Karpas-422 (cell line): Measurements from ENCODE around the gene TTBK1. TPM values are rescaled to one million over a fixed set of nuclear protein-coding genes. Genes with fewer than 3 reads are reported as not detected.

Experiments used
- DNase-seq: peaks from one replicate; pipeline ENCODE4 v3.0.0-alpha.2; 2015
- H2AFZ ChIP-seq: fragments of 200-600 bp; sonication (generic); 2 replicates; pipeline ENCODE4 v1.6.1; 2014; ENCODE audit warnings: antibody characterized with exemption, low read length, mixed read lengths
- H3K27ac ChIP-seq: fragments of 200-600 bp; sonication (generic); 2 replicates; pipeline ENCODE4 v1.5.1; 2014; ENCODE audit warnings: mild to moderate bottlenecking, low read length, moderate library complexity
- H3K27me3 ChIP-seq: fragments of 200-600 bp; sonication (generic); 2 replicates; pipeline ENCODE4 v1.6.1; 2014; ENCODE audit warnings: low read length, mixed read lengths
- H3K36me3 ChIP-seq: fragments of 200-600 bp; sonication (generic); 2 replicates; pipeline ENCODE4 v1.6.1; 2014; ENCODE audit warnings: low read length, mixed read lengths; ENCODE audit not compliant: insufficient read depth
- H3K4me1 ChIP-seq: fragments of 200-600 bp; sonication (generic); 2 replicates; pipeline ENCODE4 v1.6.1; 2014; ENCODE audit warnings: mild to moderate bottlenecking, low read length, mixed read lengths
- H3K4me2 ChIP-seq: fragments of 200-600 bp; sonication (generic); 2 replicates; pipeline ENCODE4 v1.6.1; 2014; ENCODE audit warnings: low read length, low read depth, mild to moderate bottlenecking; ENCODE audit not compliant: poor library complexity, severe bottlenecking
- H3K4me3 ChIP-seq: fragments of 200-600 bp; sonication (generic); 2 replicates; pipeline ENCODE4 v1.5.1; 2014; ENCODE audit warnings: mild to moderate bottlenecking, antibody characterized with exemption, low read length, mixed read lengths
- H3K79me2 ChIP-seq: fragments of 200-600 bp; sonication (generic); 2 replicates; pipeline ENCODE4 v1.6.1; 2014; ENCODE audit warnings: mild to moderate bottlenecking, low read length, mixed read lengths
- H3K9ac ChIP-seq: fragments of 200-600 bp; sonication (generic); 2 replicates; pipeline ENCODE4 v1.6.0; 2014; ENCODE audit warnings: low read length
- H3K9me2 ChIP-seq: fragments of 200-600 bp; sonication (generic), shearing (Covaris generic); replicated peaks from 2 replicates; pipeline ENCODE4 v1.6.0; 2014; ENCODE audit warnings: mild to moderate bottlenecking, low read length, moderate library complexity; ENCODE audit not compliant: insufficient read depth
- H3K9me3 ChIP-seq: fragments of 300-700, 200-600 bp; sonication (generic); 2 replicates; pipeline ENCODE4 v1.6.1; 2014; ENCODE audit warnings: low read length, mixed read lengths
- H4K20me1 ChIP-seq: fragments of 200-600 bp; sonication (generic); 2 replicates; pipeline ENCODE4 v1.6.1; 2014; ENCODE audit warnings: mild to moderate bottlenecking, antibody characterized with exemption, low read length, low read depth; ENCODE audit not compliant: insufficient read depth
- total RNA-seq: library from RNA; depleted of rRNA; stranded (reverse); fragments of >200 nt; shearing (Covaris generic); gene quantifications from 2 replicates; pipeline ENCODE4 v1.2.3, GENCODE V29; 2014; ENCODE audit warnings: low replicate concordance

TTBK1 gene
- total RNA-seq, 1 experiment from 2014 or later = 0.34 TPM

GRCh38 chr6:43294536-43294935 lies 51.3 kb downstream of the TTBK1 start:
- H3K4me1 ChIP-seq = no peaks in the 10 kb centered on the region
- H2AFZ ChIP-seq = no peak overlapping the region
- H3K9me2 ChIP-seq = no peaks in the 10 kb centered on the region
- no peak for DNase-seq
- no peaks in the 10 kb centered on the region for H3K9me3 ChIP-seq
- H3K36me3 ChIP-seq = no peaks in the 10 kb centered on the region
- no peak overlapping the region for H3K4me3 ChIP-seq
- no peak overlapping the region for H3K27ac ChIP-seq
- H3K9ac ChIP-seq = no peak overlapping the region
- H3K4me2 ChIP-seq = no peak overlapping the region
- H3K27me3 ChIP-seq = no peaks in the 10 kb centered on the region
- no peaks in the 10 kb centered on the region for H4K20me1 ChIP-seq
- H3K79me2 ChIP-seq = no peaks in the 10 kb centered on the region

- Histone ChIP-seq H3K4me1 (peaks cover 7% of the 10 kb centered on the region), H3K9me3 (no peaks in the 10 kb centered on the region), H3K9ac (no peak overlapping the region), H3K36me3 (no peaks in the 10 kb centered on the region), H3K27me3 (no peaks in the 10 kb centered on the region), H3K9me2 (no peaks in the 10 kb centered on the region), H2AFZ (no peak overlapping the region), H3K4me3 (no peak overlapping the region), H3K27ac (no peak overlapping the region), H3K4me2 (no peak overlapping the region), H3K79me2 (no peaks in the 10 kb centered on the region), H4K20me1 (no peaks in the 10 kb centered on the region)
- no peak for DNase-seq
Measured at GRCh38 chr6:43295456-43295855, 52.2 kb downstream of the TTBK1 start.

- no peak overlapping the region for H3K4me2 ChIP-seq
- H3K9me3 ChIP-seq = no peaks in the 10 kb centered on the region
Measured at GRCh38 chr6:43296780-43297497, 53.7 kb downstream of the TTBK1 start.

GRCh38 chr6:43297644-43298564 lies 54.6 kb downstream of the TTBK1 start, which contains the start of gene SLC22A7:
Gene SLC22A7, plus strand, starts transcription at chr6:43298260. Its CDS starts 99 bp downstream, at chr6:43298359.
- Histone ChIP-seq H3K4me1 (peaks cover 7% of the 10 kb centered on the region), H3K9ac (no peak within 1 kb of the TSS), H3K4me2 (no peak within 1 kb of the TSS), H3K9me3 (no peaks in the 10 kb centered on the region), H3K9me2 (no peaks in the 10 kb centered on the region), H2AFZ (no peak within 1 kb of the TSS), H3K4me3 (no peak within 1 kb of the TSS), H4K20me1 (no peaks in the 10 kb centered on the region), H3K27me3 (no peaks in the 10 kb centered on the region), H3K27ac (no peak within 1 kb of the TSS), H3K79me2 (no peaks in the 10 kb centered on the region), H3K36me3 (no peaks in the 10 kb centered on the region)
- DNase-seq = no peak

More at GRCh38 chr6:43296780-43297497, 53.7 kb downstream of the TTBK1 start:
- Histone ChIP-seq H4K20me1 (no peaks in the 10 kb centered on the region), H3K4me3 (no peak overlapping the region), H3K27me3 (no peaks in the 10 kb centered on the region), H3K9me2 (no peaks in the 10 kb centered on the region), H3K79me2 (no peaks in the 10 kb centered on the region), H2AFZ (no peak overlapping the region), H3K36me3 (no peaks in the 10 kb centered on the region), H3K9ac (no peak overlapping the region), H3K4me1 (peaks cover 7% of the 10 kb centered on the region), H3K27ac (no peak overlapping the region)
- DNase-seq = no peak

- H3K4me3 ChIP-seq = no peak overlapping the region
- H3K4me2 ChIP-seq = no peak overlapping the region
- no peaks in the 10 kb centered on the region for H3K9me3 ChIP-seq
- H3K27me3 ChIP-seq = no peaks in the 10 kb centered on the region
- peaks cover 7% of the 10 kb centered on the region for H3K4me1 ChIP-seq
- no peaks in the 10 kb centered on the region for H3K79me2 ChIP-seq
- no peaks in the 10 kb centered on the region for H4K20me1 ChIP-seq
- no peak overlapping the region for H3K9ac ChIP-seq
- no peak overlapping the region for H3K27ac ChIP-seq
- H2AFZ ChIP-seq = no peak overlapping the region
- DNase-seq = no peak
- no peaks in the 10 kb centered on the region for H3K9me2 ChIP-seq
- H3K36me3 ChIP-seq = no peaks in the 10 kb centered on the region
Measured at GRCh38 chr6:43298565-43299337, 55.5 kb downstream of the TTBK1 start.

- no peaks in the 10 kb centered on the region for H3K27me3 ChIP-seq
- H3K9me3 ChIP-seq = no peaks in the 10 kb centered on the region
- H3K9me2 ChIP-seq = no peaks in the 10 kb centered on the region
- no peak overlapping the region for H3K4me3 ChIP-seq
- DNase-seq = no peak
- H3K9ac ChIP-seq = no peak overlapping the region
- H3K36me3 ChIP-seq = no peaks in the 10 kb centered on the region
- no peaks in the 10 kb centered on the region for H4K20me1 ChIP-seq
- no peak overlapping the region for H3K27ac ChIP-seq
- H3K4me1 ChIP-seq = peaks cover 7% of the 10 kb centered on the region
- no peak overlapping the region for H2AFZ ChIP-seq
- H3K4me2 ChIP-seq = no peak overlapping the region
- no peaks in the 10 kb centered on the region for H3K79me2 ChIP-seq
Measured at GRCh38 chr6:43299338-43300293, 56.3 kb downstream of the TTBK1 start.

GRCh38 chr6:43301081-43301870 lies 58.0 kb downstream of the TTBK1 start:
- Histone ChIP-seq H3K27ac (no peak overlapping the region), H3K4me1 (peaks cover 7% of the 10 kb centered on the region), H3K9ac (no peak overlapping the region), H3K36me3 (no peaks in the 10 kb centered on the region), H3K9me3 (no peaks in the 10 kb centered on the region), H3K4me2 (no peak overlapping the region), H2AFZ (no peak overlapping the region), H3K79me2 (no peaks in the 10 kb centered on the region), H3K4me3 (no peak overlapping the region), H3K9me2 (no peaks in the 10 kb centered on the region), H3K27me3 (no peaks in the 10 kb centered on the region), H4K20me1 (0 out of 2 replicates have a peak, but pooled peaks cover 3% of the 10 kb centered on the region)
- DNase-seq = no peak
